HG02885 (cell line): Measurements from ENCODE around the gene SNRPA.

Source experiments
- ATAC-seq: cut with Tn5 transposase; IDR thresholded peaks from one replicate; pipeline ENCODE4 v1.9.1; 2021; ENCODE audit warnings: mild to moderate bottlenecking; ENCODE audit not compliant: unreplicated experiment, poor library complexity

Gene SNRPA

DNA sequence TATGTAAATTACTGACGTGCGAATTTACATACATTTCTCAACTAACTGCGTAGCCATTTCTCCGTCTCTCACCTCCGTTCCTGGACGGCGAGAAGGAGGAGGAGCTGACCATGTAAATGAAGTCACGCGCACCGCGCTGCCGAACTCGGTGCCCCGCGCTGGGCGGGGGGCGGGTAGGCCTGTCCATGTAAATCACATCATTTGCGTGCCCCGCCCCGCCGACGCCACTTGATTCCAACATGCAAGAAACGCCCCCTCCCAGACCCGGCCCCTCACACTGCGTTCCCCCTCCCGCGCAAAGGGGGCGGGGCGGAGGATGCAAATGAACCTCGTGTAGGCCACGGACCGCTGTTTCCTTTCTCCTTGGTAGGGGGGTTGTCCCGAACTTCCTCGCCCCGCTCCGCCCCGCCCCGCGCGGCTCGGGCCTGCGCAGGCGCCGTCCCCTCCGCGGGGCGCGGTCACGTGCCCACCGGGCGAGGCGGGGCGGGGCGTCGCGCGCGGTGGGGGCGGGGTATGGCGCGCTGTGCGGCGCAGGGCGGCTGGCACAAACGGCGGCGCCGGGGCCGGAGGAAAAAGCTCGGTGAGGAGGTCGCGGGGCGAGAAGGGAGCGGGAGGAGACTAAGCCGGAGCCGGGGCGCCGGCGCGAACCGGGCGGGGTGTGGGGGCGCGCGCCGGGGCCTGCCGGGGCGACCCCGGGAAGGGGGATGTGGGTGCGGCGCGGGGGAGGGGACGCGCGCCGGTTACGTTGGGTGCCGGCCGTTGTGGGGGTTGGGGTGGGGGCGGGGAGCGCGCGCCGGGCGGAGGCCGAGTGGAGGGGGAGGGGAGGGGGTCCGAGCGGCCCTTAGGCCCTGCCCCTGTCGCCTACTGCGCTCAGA is 47.9 kb downstream of the SNRPA start, which contains the start of gene EGLN2:
EGLN2 (plus strand) TSS at position 509 of the 875 bp plus-strand sequence. CDS start 1,382 bp downstream, outside the sequence.
- peak; percentile 80 for ATAC-seq

DNA sequence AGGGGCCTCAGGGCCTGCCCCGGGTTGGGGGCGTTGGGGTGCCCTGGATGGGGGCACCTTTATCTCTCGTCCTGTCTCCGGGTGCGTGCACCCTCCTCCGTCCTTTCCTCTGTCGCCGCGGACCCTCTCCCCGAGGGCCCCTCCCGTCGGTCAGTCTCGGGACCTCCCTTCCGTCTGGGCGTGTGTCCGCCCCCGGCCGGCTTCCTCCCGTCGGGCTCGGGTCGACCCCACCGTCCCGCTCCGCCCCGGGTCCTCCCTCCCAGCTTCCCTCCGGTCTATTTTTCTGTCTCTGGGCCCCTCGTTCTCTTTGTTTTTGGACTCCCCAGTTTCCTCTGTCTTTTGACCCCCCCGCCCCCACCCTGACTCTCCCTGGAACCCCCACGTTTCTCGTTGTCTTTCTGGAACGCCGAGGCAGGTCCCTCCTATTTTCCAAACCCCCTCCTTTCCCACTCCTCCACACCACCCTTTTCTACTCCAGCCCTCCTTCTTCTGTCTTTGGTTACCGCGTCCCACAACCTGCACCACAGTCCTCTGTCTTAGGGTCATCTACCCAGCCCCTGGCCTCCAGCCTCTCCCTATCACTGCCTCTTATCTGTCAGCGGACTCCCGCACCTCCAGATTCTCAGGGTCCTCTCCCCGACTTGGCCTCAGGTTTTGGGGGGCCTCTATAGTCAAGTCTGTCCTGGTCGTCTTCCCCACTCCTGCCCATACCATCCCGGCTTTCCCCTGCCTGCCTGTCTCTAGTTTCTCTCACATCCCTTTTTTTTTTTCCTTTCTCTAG is 48.7 kb downstream of the SNRPA start:
- no peak for ATAC-seq

DNA sequence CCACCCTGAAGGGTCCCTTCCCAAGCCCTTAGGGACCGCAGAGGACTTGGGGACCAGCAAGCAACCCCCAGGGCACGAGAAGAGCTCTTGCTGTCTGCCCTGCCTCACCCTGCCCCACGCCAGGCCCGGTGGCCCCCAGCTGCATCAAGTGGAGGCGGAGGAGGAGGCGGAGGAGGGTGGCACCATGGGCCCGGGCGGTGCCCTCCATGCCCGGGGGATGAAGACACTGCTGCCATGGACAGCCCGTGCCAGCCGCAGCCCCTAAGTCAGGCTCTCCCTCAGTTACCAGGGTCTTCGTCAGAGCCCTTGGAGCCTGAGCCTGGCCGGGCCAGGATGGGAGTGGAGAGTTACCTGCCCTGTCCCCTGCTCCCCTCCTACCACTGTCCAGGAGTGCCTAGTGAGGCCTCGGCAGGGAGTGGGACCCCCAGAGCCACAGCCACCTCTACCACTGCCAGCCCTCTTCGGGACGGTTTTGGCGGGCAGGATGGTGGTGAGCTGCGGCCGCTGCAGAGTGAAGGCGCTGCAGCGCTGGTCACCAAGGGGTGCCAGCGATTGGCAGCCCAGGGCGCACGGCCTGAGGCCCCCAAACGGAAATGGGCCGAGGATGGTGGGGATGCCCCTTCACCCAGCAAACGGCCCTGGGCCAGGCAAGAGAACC is 49.5 kb downstream of the SNRPA start:
- no peak for ATAC-seq

DNA sequence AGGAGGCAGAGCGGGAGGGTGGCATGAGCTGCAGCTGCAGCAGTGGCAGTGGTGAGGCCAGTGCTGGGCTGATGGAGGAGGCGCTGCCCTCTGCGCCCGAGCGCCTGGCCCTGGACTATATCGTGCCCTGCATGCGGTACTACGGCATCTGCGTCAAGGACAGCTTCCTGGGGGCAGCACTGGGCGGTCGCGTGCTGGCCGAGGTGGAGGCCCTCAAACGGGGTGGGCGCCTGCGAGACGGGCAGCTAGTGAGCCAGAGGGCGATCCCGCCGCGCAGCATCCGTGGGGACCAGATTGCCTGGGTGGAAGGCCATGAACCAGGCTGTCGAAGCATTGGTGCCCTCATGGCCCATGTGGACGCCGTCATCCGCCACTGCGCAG is 50.0 kb downstream of the SNRPA start:
- ATAC-seq = no peak

DNA sequence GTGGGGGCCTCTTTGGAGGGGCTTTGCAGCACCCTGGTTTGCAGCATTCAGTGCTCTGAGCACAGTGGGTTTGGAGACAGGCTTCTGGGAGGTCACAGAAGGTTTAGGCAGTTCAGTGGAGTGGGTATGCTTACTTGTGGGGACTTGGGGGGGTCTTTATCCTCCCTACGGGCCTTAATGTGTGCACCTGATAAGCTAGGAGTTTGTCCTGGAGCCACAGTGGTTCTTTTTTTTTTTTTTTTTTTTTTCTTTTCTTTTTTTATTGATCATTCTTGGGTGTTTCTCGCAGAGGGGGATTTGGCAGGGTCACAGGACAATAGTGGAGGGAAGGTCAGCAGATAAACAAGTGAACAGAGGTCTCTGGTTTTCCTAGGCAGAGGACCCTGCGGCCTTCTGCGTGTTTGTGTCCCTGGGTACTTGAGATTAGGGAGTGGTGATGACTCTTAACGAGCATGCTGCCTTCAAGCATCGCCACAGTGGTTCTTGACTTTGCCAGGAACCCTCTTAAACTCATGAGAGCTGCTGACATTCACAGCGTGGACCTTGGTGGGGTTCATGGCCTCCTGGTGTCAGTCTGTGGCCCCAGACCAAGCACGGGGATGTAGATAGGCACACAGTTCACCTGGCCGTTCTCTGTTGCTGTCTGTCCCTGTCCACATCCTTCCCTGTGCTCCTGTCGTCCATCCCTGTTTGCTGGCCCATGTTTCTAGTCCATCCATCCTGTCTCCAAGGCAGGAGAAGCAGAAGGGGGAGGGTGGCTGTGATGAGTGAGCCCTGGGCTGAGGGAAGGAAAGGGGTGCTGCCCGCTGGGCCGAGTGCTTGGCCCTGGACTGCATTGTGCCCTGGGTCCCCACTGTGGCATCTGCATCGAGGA is 50.7 kb downstream of the SNRPA start:
- ATAC-seq = no peak

DNA sequence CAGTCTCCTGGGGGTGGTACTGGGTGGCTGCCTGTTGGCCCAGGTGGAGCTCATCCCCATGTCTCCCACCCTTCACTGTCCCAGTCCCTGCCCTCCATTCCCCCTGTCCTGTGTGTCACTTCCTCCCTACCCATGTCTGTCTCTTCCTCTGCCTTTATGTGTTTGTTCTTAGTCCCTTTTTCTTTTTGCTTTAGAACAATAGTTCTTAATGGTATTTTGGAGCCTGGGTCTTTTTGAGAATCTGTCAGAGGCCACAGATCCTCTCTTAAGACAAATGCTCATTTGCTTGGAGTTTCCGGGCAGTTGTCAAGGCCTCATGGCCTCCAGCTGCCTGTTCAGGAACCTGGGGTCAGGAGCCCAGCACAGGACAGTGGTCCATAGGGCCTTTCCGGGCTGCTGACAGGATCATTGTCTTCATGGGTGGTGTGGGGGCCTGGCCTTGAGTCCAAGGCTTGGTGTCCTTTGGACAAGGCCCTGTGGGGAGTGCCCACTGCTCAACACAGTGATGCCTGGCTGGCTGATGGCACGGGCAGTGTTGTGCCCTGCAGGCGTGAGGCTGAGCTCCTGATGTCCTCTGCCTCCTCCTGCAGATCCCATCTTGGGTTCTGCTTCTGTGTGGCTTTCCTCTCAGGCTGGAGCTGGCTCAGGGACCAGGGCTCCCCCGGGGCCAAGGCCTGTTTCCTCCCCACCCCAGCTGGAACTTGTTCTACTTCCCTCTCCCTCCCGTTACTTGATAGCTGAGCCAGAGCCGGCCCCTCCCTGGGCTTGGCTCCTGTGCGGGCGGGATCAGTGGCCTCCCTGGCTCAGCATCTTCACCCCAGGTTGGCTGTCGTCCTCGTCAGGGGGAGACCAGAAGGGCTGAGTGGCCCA is 51.5 kb downstream of the SNRPA start:
- ATAC-seq = no peak

DNA sequence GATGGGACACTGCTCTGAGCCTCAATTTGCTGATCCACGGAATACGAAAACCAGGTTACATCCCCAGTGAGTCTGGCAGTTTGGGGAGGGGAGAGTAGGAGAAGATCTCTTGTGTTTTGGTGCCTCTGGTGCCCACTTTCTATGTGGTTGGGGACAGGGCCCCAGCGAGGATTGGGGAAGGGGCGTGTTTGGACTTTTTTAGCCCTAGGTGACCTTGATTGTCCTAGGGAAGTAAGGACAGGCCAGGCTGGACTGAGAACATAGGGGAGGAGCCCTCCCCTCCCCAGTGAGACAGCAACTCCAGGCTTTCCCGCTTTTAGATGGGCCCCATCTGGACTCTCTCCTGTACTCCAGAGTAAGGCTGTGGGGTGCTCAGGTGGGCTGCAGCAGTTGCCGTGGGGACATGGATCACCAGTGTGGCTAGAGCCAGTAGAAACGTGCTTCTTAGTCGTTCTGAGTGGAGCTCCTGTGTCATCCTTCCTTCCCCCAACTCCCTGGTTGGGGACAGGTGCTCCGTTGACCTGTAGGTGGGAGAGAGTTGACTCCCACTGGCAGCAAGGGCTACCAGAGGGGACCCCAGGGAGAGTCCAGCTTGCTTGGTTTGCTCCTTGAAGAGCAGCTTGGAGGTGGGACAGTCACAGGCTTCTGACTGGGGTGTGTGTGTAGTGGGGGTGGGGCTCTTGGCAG is 52.3 kb downstream of the SNRPA start:
- no peak for ATAC-seq

DNA sequence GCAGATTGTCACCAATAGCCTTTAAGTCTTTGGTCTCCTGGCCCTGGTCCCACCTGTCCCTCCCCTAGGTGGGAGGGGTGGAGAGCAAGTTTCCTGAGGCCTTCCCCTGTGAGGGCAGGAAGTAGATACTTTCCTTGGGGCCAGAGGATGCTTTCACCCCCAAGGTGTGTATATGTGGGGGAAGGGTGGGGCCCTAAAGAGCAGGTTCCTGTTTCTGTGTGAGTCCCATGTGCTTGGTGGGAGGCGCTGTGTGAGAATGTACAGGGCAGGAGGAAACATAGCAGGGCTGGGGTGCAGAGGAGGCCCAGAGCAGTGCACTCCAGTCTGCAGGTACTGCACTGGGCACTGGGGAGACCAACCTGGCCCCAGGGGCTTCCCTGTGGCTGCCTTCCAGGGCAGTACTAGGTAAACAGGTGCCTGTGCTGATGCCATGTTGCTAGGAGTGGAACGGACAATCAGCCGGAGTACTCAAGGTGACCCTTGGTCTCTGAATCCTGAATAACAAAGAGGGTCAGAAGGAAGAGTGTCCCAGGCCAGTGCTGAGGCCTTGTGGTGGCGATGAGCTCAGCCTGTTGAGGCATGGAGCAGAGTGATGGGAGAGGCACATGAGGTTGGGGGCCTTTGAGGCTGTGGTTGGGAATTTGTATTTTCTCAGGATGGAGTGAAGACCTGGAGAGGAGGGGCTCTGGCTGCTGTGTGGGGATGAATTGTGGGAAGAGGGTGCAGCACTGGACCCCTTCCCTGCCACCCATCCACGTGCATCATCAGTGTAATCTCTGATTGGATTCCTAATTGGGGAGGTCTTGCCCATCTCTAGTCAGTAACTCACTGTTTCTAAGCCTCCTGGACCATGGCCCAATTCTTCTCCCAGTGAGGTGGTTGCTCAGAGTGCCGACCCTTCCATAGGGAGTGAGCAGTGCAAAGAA is 53.1 kb downstream of the SNRPA start:
- ATAC-seq = no peak

DNA sequence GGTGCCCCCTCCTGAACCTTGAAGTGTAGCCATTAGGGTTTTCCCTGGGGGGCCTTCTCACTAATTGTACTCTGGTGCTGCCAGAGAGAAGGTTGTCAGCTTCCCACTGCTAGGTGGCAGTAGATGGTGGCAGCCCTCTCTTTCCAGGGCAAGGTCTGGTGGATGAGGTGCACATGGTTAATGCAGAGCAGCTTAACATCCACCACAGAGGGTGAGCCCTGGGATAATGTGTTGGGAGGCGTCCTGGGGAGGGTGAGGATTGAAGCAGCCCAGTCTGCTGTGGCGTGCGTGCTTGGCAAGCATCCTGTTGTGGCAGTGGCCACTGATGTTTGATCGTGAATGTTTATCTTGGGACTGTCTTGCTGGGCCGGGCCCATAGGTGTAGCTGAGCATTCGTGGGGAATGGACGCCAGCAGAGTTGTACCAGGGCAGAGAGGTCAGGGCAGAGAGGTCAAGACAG is 53.8 kb downstream of the SNRPA start:
- no peak for ATAC-seq

DNA sequence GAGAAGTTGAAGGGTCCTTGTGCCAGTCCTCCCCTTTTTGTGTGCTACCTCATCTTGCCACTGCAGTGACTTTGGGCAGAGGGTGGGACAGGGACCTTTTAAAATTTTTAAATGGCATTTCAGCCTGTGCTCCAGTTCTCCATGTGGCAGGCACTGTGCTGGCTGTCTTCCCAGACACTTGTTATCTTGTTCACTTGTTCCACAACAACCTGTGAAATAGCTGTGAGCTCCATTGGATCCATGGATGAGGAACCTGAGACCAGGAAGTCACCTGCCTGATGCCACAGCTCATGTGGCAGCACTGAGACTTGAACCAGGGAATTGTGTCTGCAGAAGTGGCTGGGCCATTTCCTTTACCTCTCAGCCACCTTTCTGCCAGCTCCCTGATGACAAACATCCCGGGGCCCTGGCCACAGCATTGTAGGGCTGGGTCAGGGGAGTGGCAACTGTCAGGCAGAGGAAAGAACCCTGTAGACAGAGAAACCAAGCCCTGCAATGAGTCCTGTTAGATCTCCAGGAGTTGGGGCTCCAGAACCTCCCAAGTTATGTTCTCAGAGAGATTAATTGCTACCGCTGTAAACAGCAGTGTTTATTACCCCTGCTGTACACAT is 54.4 kb downstream of the SNRPA start:
- no peak for ATAC-seq

DNA sequence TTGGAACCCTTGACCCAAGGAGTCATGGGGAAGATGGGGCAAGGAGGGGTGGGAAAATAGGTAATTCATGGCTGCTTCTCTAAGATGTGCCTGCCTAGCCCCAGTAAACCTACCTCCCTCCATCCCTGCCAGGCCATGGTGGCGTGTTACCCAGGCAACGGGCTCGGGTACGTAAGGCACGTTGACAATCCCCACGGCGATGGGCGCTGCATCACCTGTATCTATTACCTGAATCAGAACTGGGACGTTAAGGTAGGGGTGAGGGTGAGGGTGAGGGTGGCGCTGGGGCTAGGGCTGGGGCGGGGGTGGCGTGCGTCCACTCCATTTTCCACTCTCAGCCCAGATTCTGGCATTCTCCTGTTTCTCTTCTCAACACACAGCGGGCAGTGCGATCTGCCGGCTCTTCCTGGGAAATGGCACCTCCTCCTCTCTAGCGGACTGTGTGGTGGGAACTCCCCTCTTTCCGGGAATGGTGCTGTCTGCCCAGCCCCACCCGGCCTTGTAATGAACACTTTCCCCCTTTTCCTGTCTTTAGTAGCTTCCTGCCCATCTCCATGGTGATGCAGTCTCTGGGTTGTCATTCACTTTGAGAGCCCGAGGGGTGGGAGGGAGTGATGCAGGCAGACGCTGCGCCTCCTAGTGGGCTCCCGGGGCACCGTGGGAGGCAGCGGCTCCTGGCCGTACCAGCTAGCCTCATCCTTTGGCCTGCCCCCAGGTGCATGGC is 55.6 kb downstream of the SNRPA start:
- no peak for ATAC-seq

DNA sequence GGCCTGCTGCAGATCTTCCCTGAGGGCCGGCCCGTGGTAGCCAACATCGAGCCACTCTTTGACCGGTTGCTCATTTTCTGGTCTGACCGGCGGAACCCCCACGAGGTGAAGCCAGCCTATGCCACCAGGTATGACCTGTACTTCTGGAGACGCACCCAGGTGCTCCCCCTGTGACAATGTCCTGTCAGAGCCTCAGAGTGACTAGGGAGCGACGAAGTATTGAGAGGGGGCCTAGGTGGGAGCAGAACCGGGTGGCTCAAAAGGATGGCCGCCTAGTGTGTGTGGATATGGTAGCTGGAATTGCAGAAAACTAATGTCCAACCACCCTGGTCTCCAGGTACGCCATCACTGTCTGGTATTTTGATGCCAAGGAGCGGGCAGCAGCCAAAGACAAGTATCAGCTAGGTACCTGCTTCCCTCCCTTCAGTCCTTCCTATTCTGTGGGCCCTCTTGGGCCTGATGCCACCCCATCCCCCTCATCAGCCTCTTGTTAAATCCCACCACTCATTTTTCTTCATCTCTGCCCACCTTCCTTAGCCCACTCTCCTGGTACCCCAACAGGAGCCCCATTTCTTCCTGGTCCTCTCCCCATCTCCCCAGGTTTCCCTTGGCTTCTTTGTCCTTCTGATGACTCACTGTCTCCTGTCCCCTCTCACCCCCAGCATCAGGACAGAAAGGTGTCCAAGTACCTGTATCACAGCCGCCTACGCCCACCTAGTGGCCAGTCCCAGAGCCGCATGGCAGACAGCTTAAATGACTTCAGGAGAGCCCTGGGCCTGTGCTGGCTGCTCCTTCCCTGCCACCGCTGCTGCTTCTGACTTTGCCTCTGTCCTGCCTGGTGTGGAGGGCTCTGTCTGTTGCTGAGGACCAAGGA is 56.4 kb downstream of the SNRPA start:
- ATAC-seq = no peak

DNA sequence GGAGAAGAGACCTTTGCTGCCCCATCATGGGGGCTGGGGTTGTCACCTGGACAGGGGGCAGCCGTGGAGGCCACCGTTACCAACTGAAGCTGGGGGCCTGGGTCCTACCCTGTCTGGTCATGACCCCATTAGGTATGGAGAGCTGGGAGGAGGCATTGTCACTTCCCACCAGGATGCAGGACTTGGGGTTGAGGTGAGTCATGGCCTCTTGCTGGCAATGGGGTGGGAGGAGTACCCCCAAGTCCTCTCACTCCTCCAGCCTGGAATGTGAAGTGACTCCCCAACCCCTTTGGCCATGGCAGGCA is 57.0 kb downstream of the SNRPA start:
- ATAC-seq = no peak

DNA sequence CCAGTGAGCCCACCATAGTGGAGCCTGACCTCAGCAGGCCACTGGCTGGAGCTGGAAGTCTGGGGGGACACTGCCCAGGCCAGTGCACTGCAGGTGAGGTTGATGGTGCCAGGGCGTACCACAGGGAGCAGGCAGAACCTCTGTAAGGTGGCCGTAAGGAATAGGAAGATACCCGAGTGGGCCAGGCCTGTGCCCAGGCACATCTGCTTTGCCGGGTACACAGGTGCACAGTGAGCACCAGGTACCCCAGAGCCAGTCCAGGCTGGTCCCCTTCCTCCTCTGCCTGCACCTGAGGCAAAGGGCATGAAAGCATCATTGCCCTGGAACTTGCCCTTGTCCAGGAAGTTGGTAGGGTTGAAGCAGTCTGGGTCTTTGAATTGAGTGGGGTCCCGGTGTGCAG is 57.5 kb downstream of the SNRPA start:
- ATAC-seq = no peak

DNA sequence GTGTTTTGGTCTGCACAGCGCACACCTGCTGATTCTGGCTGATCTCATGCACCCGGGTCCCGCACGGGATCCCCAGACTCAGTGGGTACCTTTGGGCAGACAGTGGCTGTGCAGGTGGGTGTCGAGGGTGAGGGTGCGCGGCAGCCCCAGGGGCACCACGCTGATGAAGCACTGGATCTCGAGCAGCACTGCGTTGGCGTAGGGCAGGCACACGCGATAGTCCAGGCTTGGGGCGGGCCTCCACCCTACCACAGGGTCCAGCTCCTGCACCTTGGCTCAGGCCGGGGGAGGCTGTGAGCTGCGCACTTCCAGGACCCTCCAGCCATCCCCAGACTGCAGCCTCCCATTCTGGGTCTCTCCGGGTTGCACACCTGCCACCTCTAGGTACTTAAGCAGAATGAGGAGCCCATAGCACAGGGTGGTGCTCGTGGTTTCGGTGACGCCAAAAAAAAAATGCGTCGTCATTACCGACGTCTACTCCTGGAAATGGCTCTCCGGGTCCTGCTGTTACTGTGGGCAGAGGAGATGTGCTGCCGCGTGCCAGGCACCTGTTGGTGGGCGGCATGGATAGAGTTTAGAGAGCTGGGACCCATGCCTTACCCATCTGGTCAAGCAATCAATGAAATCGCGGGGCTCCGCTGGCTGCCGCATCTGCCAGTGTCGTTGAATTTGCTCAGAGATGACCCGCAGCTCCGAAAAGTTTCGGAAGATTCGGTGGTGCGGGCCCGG is 58.5 kb downstream of the SNRPA start:
- ATAC-seq = no peak
